K562 (cell line): ENCODE measurements around the gene CERS1. TPM values are rescaled to one million over a fixed set of nuclear protein-coding genes. Genes with fewer than 3 reads are reported as not detected.

Experiments used
- ATAC-seq: fragments of 200-7000 bp; cut with Tn5 transposase; 3 replicates; pipeline ENCODE4 v1.9.1; 2020; ENCODE audit warnings: moderate library complexity
- BruUV-seq: library from RNA; stranded (reverse); fragments of 400-500 nt; replicated peaks from 2 replicates; lab custom pipeline; 2021; lab: Mats Ljungman, UMichigan
- CTCF ChIA-PET: fragments of 300-600 bp; formaldehyde crosslinking; extraction: SDS; loops from one replicate; lab custom pipeline; 2021; ENCODE audit warnings: low intra/inter-chr PET ratio; lab: Yijun Ruan, JAX
- POLR2A ChIA-PET: fragments of 300-600, 350-650 bp; sonication (Branson Sonifier 250); formaldehyde crosslinking; extraction: SDS; loops from one replicate; lab custom pipeline; 2021; ENCODE audit warnings: antibody characterized with exemption, inconsistent platforms; lab: Yijun Ruan, JAX
- DNase-seq, 4 experiments: peaks; one replicate each; pipeline versions ENCODE4 v3.0.0 to v3.0.0-alpha.2; 2011 to 2018; ENCODE audit warnings: low spot score in 3 of 4, mixed read lengths in 3 of 4; ENCODE audit errors: extremely low read depth in 1 of 4
- FAIRE-seq: peaks from 2 replicates; lab custom pipeline; 2011; peaks lifted over from hg19 to GRCh38; lab: Jason Lieb, UNC
- H2AFZ ChIP-seq: 2 replicates; pipeline ENCODE4 v1.6.0; 2011; ENCODE audit warnings: low read depth, low read length, control low read depth, inconsistent platforms
- H3K27ac ChIP-seq: fragments of 200-600 bp; 3 replicates; pipeline ENCODE4 v1.8.0; 2011; ENCODE audit warnings: low read depth, mild to moderate bottlenecking, control low read depth, inconsistent platforms, low read length, moderate library complexity, mixed read lengths; ENCODE audit errors: extremely low read depth
- H3K27me3 ChIP-seq, 2 experiments: fragments of 300-600 bp in 1 of 2; 2 replicates in 1 of 2; 3 replicates in 1 of 2; pipeline versions ENCODE4 v1.6.0 to v1.8.0; 2011; ENCODE audit warnings: inconsistent platforms in 2 of 2, low read length in 2 of 2, mild to moderate bottlenecking in 1 of 2, mixed read lengths in 1 of 2, moderate library complexity in 1 of 2; ENCODE audit not compliant: control insufficient read depth in 2 of 2, insufficient read depth in 2 of 2
- H3K36me3 ChIP-seq: fragments of 300-600 bp; 3 replicates; pipeline ENCODE4 v1.8.0; 2011; ENCODE audit warnings: mild to moderate bottlenecking, low read length, inconsistent platforms; ENCODE audit not compliant: control insufficient read depth, insufficient read depth
- H3K4me1 ChIP-seq, 2 experiments: fragments of 200-600 bp in 1 of 2; replicated peaks in 1 of 2; 2 replicates in 1 of 2; 3 replicates in 1 of 2; pipeline versions ENCODE4 v1.5.1 to v1.8.0; 2011; ENCODE audit warnings: inconsistent platforms in 2 of 2, low read length in 2 of 2, mild to moderate bottlenecking in 1 of 2, mixed read lengths in 1 of 2, moderate library complexity in 1 of 2; ENCODE audit not compliant: control insufficient read depth in 2 of 2, insufficient read depth in 2 of 2
- H3K4me2 ChIP-seq: 2 replicates; pipeline ENCODE4 v1.6.1; 2011; ENCODE audit warnings: low read length, control low read depth, inconsistent platforms, mixed read lengths; ENCODE audit not compliant: insufficient read depth
- H3K4me3 ChIP-seq: fragments of 200-600 bp; sonication (generic), shearing (Covaris generic); 2 replicates; pipeline ENCODE4 v1.5.1; 2016; ENCODE audit warnings: control low read depth, inconsistent platforms
- H3K79me2 ChIP-seq: fragments of 200-600 bp; 3 replicates; pipeline ENCODE4 v1.8.0; 2011; ENCODE audit warnings: low read length, inconsistent platforms; ENCODE audit not compliant: control insufficient read depth, insufficient read depth
- H3K9ac ChIP-seq, 2 experiments: 2 replicates each; pipeline versions ENCODE4 v1.6.0 to v1.6.1; 2011; ENCODE audit warnings: low read depth in 2 of 2, low read length in 2 of 2, control low read depth in 1 of 2, inconsistent platforms in 1 of 2, mild to moderate bottlenecking in 1 of 2, mixed read lengths in 1 of 2; ENCODE audit not compliant: insufficient read depth in 1 of 2
- H3K9me1 ChIP-seq: one replicate; pipeline ENCODE4 v1.6.0; 2011; ENCODE audit warnings: inconsistent platforms, mild to moderate bottlenecking, low read length, moderate library complexity; ENCODE audit not compliant: control insufficient read depth, insufficient read depth
- H3K9me3 ChIP-seq: replicated peaks from 2 replicates; pipeline ENCODE4 v1.5.1; 2011; ENCODE audit warnings: low read depth, low read length, inconsistent platforms; ENCODE audit not compliant: control insufficient read depth, insufficient read depth
- H4K20me1 ChIP-seq: replicated peaks from 2 replicates; pipeline ENCODE4 v1.6.1; 2011; ENCODE audit warnings: low read length, inconsistent platforms, mixed read lengths; ENCODE audit not compliant: control insufficient read depth, insufficient read depth
- CCAR2 ChIP-seq: fragments of 200-400 bp; formaldehyde crosslinking; IDR thresholded peaks from 2 replicates; pipeline ENCODE4 v1.6.1; 2017; ENCODE audit warnings: mild to moderate bottlenecking, low read depth, low read length
- HDAC3 ChIP-seq: fragments of 450-650 bp; IDR thresholded peaks from 2 replicates; pipeline ENCODE4 v1.6.1; 2018; ENCODE audit warnings: borderline replicate concordance, mild to moderate bottlenecking, moderate library complexity; ENCODE audit not compliant: partially characterized antibody
- POLR2G ChIP-seq: fragments of 200-400 bp; formaldehyde crosslinking; IDR thresholded peaks from 2 replicates; pipeline ENCODE4 v1.6.1; 2017; ENCODE audit warnings: low read depth, mild to moderate bottlenecking, antibody characterized with exemption, low read length, moderate library complexity
- TEAD4 ChIP-seq, 2 experiments: sonication (generic) in 1 of 2; formaldehyde crosslinking in 1 of 2; IDR thresholded peaks; 2 replicates each; pipeline versions ENCODE4 v1.6.1 to v1.8.0; 2012 to 2022; ENCODE audit warnings: borderline replicate concordance in 1 of 2, inconsistent platforms in 1 of 2, low read length in 1 of 2, mild to moderate bottlenecking in 1 of 2, missing genetic modification reagents in 1 of 2
- WGBS: fragments of 100-300 bp; shearing (Covaris generic); methylation state at CpG from one replicate; pipeline ENCODE4 v1.1.6; 2016; ENCODE audit warnings: low coverage, mixed read lengths; ENCODE audit not compliant: insufficient coverage; ENCODE audit errors: missing lambda C conversion rate; 5-methylcytosine and 5-hydroxymethylcytosine counted together
- in situ Hi-C: fragments of 300-500 bp; cut with MboI; formaldehyde crosslinking; loops from 4 replicates; pipeline ENCODE4 v1.15.0; 2018; ENCODE audit warnings: inconsistent platforms, mixed read lengths
- intact Hi-C: fragments of 100-400 bp; cut with micrococcal nuclease; formaldehyde crosslinking; loops from 2 replicates; pipeline ENCODE4 v1.14.2; 2022
- polyA plus RNA-seq, 8 experiments: library from polyadenylated mRNA; depleted of rRNA in 4 of 8; stranded (reverse) in 5 of 8; unstranded in 3 of 8; fragments of >200 nt; fragmentation: Nextera tagmentation in 2 of 8; fragmentation: Illumina TruSeq in 1 of 8; extraction: Ambion mirVana in 2 of 8; extraction: Trizol in 1 of 8; gene quantifications; 2 replicates each; pipeline versions ENCODE4 v1.2.1 to v1.2.3, GENCODE V29; 2011 to 2014; ENCODE audit warnings: inconsistent platforms in 1 of 8, missing spikeins in 1 of 8
- total RNA-seq, 7 experiments: library from RNA; depleted of rRNA in 6 of 7; stranded (reverse); fragments of >200 nt in 6 of 7; fragmentation: Illumina TruSeq in 2 of 7; extraction: Trizol in 2 of 7; gene quantifications; 2 replicates each; pipeline versions ENCODE4 v1.2.1 to v1.2.3, GENCODE V29; 2011 to 2021; ENCODE audit warnings: low replicate concordance in 1 of 7
- TF ChIP-seq, protein P1 (sequence below): fragments of 450-650 bp; formaldehyde crosslinking; IDR thresholded peaks from 2 replicates; pipeline ENCODE4 v1.4.0; 2020; ENCODE audit warnings: mild to moderate bottlenecking, mixed read lengths

The CERS1 gene
- total and polyA plus RNA-seq, 9 of the 15 experiments (the other 6 are each of a cell fraction or from before 2014, with no cell fraction given), result 0.33 to 1.5 (median 0.86) TPM; not detected in 2

DNA sequence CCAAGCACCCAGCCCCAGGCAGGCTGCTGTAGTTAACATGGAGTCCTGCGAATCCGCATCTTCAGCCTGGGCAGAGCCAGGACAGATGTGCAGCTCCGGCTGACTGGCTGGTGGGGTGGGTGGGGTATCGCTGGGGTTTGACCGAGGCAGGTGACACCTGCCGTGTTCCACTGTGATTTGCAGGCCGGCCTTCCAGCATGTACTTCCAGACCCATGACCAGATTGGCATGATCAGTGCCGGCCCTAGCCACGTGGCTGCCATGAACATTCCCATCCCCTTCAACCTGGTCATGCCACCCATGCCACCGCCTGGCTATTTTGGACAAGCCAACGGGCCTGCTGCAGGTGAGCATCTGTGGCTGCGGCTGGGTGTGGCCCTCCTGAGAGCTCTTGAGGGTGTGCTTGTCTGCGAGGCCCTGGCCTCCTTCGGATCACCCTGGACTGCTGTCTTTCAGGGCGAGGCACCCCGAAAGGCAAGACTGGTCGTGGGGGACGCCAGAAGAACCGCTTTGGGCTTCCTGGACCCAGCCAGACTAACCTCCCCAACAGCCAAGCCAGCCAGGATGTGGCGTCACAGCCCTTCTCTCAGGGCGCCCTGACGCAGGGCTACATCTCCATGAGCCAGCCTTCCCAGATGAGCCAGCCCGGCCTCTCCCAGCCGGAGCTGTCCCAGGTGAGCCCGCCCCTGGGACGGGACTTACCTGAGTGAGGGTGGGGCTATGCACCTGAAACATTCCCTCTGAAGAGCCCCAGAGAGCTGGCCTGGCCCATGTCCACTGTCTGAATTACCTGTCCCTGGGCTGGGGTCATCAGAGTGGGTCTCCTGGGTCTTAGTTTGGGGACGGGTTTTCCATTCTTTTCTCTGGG is 30.6 kb downstream of the CERS1 start:
- Histone ChIP-seq H3K4me2 (no peak overlapping the region), H3K4me3 (no peak overlapping the region), H3K9me3 (no peaks in the 10 kb centered on the region), H3K4me1 (peaks cover 0 to 40% of the 10 kb centered on the region in 2 experiments; a peak in 3 of 5 replicates), H3K36me3 (peaks cover 79% of the 10 kb centered on the region; the same call in 2 of the 3 replicates), H3K9me1 (peaks cover 3% of the 10 kb centered on the region), H2AFZ (no peak overlapping the region), H3K27ac (no peak overlapping the region), H3K9ac (peak overlapping the region in 1 of 2 experiments; percentile 52; a peak in 2 of 4 replicates), H4K20me1 (no peaks in the 10 kb centered on the region; the same call in 1 of the 2 replicates), H3K27me3 (no peaks in the 10 kb centered on the region), H3K79me2 (no peaks in the 10 kb centered on the region)
- FAIRE-seq (no peak), DNase-seq (no peak), ATAC-seq (no peak)
- POLR2A ChIA-PET, result no interaction called here
- 89% methylated on average over 15 of the region's 27 CpGs for WGBS
- intact Hi-C loops (loop anchor here (5.0 kb wide), 1 partner anchor 93 kb away; no protein-coding TSS in a partner anchor), in situ Hi-C loops (no loop called here)
- CTCF ChIA-PET, result interaction anchor here (1.1 kb wide), 2 partner anchors 18 to 687 kb away, joined by 3 read pairs; no protein-coding TSS in a partner anchor
- TF ChIP-seq, protein P1, sequence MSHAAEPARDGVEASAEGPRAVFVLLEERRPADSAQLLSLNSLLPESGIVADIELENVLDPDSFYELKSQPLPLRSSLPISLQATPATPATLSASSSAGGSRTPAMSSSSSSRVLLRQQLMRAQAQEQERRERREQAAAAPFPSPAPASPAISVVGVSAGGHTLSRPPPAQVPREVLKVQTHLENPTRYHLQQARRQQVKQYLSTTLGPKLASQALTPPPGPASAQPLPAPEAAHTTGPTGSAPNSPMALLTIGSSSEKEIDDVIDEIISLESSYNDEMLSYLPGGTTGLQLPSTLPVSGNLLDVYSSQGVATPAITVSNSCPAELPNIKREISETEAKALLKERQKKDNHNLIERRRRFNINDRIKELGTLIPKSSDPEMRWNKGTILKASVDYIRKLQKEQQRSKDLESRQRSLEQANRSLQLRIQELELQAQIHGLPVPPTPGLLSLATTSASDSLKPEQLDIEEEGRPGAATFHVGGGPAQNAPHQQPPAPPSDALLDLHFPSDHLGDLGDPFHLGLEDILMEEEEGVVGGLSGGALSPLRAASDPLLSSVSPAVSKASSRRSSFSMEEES (CRISPR knock-in tag), result no peak
- peak; percentile 46; the same call in 1 of the 2 replicates for TF ChIP-seq POLR2G
- no peak for TF ChIP-seq CCAR2
- TF ChIP-seq TEAD4 (IDR thresholded peaks at IDR 0.05; ENCODE audit: low read length), result no peak
- TF ChIP-seq TEAD4 (CRISPR knock-in tag; IDR thresholded peaks at IDR 0.05; ENCODE audit: borderline replicate concordance), result no peak
- TF ChIP-seq HDAC3, result no peak
- TF ChIP-seq, all 486 proteins: peak for 1
- BruUV-seq, result no TSS peak
